Fibroblast of villous mesenchyme (primary cell): ENCODE measurements around the gene BRAF. TPM values are rescaled to one million over a fixed set of nuclear protein-coding genes. Genes with fewer than 3 reads are reported as not detected.

ENCODE experiments used
- DNase-seq: peaks from one replicate; pipeline ENCODE4 v3.0.0-alpha.2; 2010; ENCODE audit warnings: low read depth
- H3K4me3 ChIP-seq: 2 replicates; pipeline ENCODE4 v1.5.1; 2011; ENCODE audit warnings: low read depth, mild to moderate bottlenecking, low read length
- total RNA-seq: library from RNA; depleted of rRNA; stranded (reverse); fragments of >200 nt; gene quantifications from 2 replicates; pipeline ENCODE4 v1.2.3, GENCODE V29; 2012
- TF ChIP-seq, protein P1 (sequence below): IDR thresholded peaks from 2 replicates; pipeline ENCODE4 v1.5.1; 2012; ENCODE audit warnings: low read depth, mild to moderate bottlenecking, low read length; ENCODE audit not compliant: insufficient read depth

Gene BRAF
- total RNA-seq, 1 donor = 30.7 TPM

- TF ChIP-seq, protein P1, sequence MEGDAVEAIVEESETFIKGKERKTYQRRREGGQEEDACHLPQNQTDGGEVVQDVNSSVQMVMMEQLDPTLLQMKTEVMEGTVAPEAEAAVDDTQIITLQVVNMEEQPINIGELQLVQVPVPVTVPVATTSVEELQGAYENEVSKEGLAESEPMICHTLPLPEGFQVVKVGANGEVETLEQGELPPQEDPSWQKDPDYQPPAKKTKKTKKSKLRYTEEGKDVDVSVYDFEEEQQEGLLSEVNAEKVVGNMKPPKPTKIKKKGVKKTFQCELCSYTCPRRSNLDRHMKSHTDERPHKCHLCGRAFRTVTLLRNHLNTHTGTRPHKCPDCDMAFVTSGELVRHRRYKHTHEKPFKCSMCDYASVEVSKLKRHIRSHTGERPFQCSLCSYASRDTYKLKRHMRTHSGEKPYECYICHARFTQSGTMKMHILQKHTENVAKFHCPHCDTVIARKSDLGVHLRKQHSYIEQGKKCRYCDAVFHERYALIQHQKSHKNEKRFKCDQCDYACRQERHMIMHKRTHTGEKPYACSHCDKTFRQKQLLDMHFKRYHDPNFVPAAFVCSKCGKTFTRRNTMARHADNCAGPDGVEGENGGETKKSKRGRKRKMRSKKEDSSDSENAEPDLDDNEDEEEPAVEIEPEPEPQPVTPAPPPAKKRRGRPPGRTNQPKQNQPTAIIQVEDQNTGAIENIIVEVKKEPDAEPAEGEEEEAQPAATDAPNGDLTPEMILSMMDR = no peak
- no peak overlapping the region for H3K4me3 ChIP-seq
- DNase-seq = no peak
Observed at GRCh38 chr7:140734096-140734495, 190.6 kb downstream of the BRAF start.

- DNase-seq = no peak
- TF ChIP-seq, protein P1 = no peak
- no peak overlapping the region for H3K4me3 ChIP-seq
Observed at GRCh38 chr7:140732416-140732815, 192.3 kb downstream of the BRAF start.

DNA sequence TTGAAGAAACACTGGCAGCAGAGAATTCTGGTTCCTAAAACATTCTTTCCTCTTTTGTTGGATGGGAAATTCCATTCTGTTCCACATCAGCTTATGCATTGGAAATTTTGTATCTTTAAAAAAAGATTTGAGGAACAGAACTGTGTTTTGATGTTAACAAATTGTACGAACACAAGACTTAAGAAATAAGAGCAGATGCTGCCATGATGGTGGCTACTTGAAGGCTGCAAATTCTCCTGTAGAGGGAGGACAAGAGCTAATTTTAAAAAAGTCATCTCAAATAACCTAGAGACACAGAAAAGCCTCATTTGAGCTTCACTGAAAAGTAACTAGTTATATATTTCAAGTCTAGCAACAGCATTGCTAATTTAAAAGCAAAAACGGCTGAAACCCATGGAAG is 198.4 kb downstream of the BRAF start:
- TF ChIP-seq, protein P1 = peak; percentile 50
- H3K4me3 ChIP-seq = no peak overlapping the region
- DNase-seq = peak; percentile 33

- TF ChIP-seq, protein P1 = no peak
- no peak overlapping the region for H3K4me3 ChIP-seq
- no peak for DNase-seq
Observed at GRCh38 chr7:140724706-140725105, 200.0 kb downstream of the BRAF start.

DNA sequence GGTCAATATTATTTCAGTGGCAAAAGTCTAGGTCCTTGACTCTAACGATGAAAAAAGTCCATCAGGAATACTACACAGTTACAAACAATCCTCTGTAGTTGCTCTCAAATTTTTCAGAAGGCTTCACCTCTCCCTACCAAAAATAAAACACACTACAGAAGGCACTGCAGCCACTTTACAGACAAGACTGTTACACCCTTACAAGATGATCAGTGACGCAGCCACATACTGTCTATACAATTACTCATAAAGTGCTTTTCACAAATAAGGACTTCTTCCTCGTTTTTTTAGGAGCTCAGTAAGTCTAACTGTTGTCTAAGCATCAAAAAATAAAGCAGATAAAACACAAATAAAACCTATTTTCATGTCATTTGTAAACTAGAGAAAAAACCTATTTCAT is 201.2 kb downstream of the BRAF start:
- no peak overlapping the region for H3K4me3 ChIP-seq
- TF ChIP-seq, protein P1 = no peak
- DNase-seq = no peak

DNA sequence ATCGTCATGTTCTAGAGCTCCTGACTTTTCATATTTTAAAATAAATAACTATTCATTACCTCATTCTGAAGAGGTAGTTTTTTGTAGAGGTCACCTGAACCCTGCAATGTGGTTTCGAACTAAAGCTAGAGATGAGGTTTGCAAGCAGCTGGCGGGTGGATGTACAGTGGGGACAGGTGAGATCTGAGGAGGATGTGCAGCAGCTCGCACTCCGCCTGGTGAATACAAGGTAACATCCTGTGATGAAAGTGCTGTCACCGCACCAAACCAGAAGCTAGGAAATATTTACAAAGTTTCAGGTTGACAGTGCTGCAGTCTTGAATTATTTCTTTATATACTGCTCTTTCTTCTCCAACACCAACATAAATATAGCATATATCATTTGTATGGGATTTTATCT is 201.7 kb downstream of the BRAF start:
- no peak overlapping the region for H3K4me3 ChIP-seq
- TF ChIP-seq, protein P1 = no peak
- no peak for DNase-seq

GRCh38 chr7:140722254-140722653 is 202.5 kb downstream of the BRAF start:
- no peak for DNase-seq
- H3K4me3 ChIP-seq = no peak overlapping the region
- TF ChIP-seq, protein P1 = no peak
